HAP-1 (cell line): ENCODE data around the gene BICD1.
A peak's percentile ranks its signal among the peaks of the same experiment; 100 is the strongest.

Source experiments
- DNase-seq, 2 experiments: peaks; one replicate each; pipeline ENCODE4 v3.0.0-alpha.2; 2016 to 2020; ENCODE audit warnings: low spot score in 2 of 2
- H3K27me3 ChIP-seq: fragments of 250-450 bp; sonication (Bioruptor Pico); 2 replicates; pipeline ENCODE4 v1.5.1; 2020; ENCODE audit warnings: low read depth, mild to moderate bottlenecking, moderate library complexity
- H3K36me3 ChIP-seq: fragments of 250-450 bp; sonication (Bioruptor Pico); replicated peaks from 2 replicates; pipeline ENCODE4 v1.5.1; 2020; ENCODE audit warnings: mild to moderate bottlenecking
- H3K4me1 ChIP-seq: fragments of 250-450 bp; sonication (Bioruptor Pico); 2 replicates; pipeline ENCODE4 v1.5.1; 2020; ENCODE audit warnings: mild to moderate bottlenecking
- H3K4me3 ChIP-seq: fragments of 250-450 bp; sonication (Bioruptor Pico); 2 replicates; pipeline ENCODE4 v1.5.1; 2020; ENCODE audit warnings: mild to moderate bottlenecking, moderate library complexity
- H3K9me3 ChIP-seq: fragments of 250-450 bp; sonication (Bioruptor Pico); 2 replicates; pipeline ENCODE4 v1.5.1; 2020; ENCODE audit warnings: mild to moderate bottlenecking, moderate library complexity
- in situ Hi-C: fragments of 300-500 bp; cut with MboI; formaldehyde crosslinking; loops from 3 replicates; pipeline ENCODE4 v1.14.3; 2020; ENCODE audit warnings: low sequenced_read_pairs, inconsistent platforms, mixed read lengths

Gene BICD1

GRCh38 chr12:32398816-32399369 is 292.2 kb downstream of the BICD1 start:
- Histone ChIP-seq H3K4me3 (peak overlapping the region; percentile 53), H3K9me3 (no peaks in the 10 kb centered on the region)
- in situ Hi-C loops, result no loop called here

GRCh38 chr12:32399370-32400113 is 292.9 kb downstream of the BICD1 start, which contains the start of gene FGD4:
Gene FGD4 (plus strand): TSS chr12:32399558.
- Histone ChIP-seq H3K9me3 (no peaks in the 10 kb centered on the region), H3K36me3 (no peaks in the 10 kb centered on the region), H3K4me3 (peak within 1 kb of the TSS; percentile 53), H3K27me3 (no peaks in the 10 kb centered on the region), H3K4me1 (peaks cover 19% of the 10 kb centered on the region)
- peak; percentile 78 to 88 for DNase-seq
- in situ Hi-C loops, result no loop called here

More at GRCh38 chr12:32398816-32399369, 292.2 kb downstream of the BICD1 start:
- peak in 1 of 2 experiments; percentile 8 for DNase-seq
- Histone ChIP-seq H3K27me3 (no peaks in the 10 kb centered on the region), H3K36me3 (no peaks in the 10 kb centered on the region), H3K4me1 (peaks cover 19% of the 10 kb centered on the region)

GRCh38 chr12:32400114-32400672 is 293.5 kb downstream of the BICD1 start:
- Histone ChIP-seq H3K4me1 (peaks cover 19% of the 10 kb centered on the region), H3K36me3 (no peaks in the 10 kb centered on the region), H3K27me3 (no peaks in the 10 kb centered on the region), H3K9me3 (no peaks in the 10 kb centered on the region), H3K4me3 (peak overlapping the region; percentile 53)
- DNase-seq, result peak; percentile 74 to 99
- in situ Hi-C loops, result no loop called here

- in situ Hi-C loops, result no loop called here
- Histone ChIP-seq H3K27me3 (no peaks in the 10 kb centered on the region), H3K9me3 (no peaks in the 10 kb centered on the region), H3K36me3 (no peaks in the 10 kb centered on the region), H3K4me1 (peaks cover 19% of the 10 kb centered on the region), H3K4me3 (peak overlapping the region; percentile 9)
- peak in 1 of 2 experiments; percentile 24 for DNase-seq
These were observed 294.2 kb downstream of the BICD1 start for GRCh38 chr12:32400866-32401265.

GRCh38 chr12:32402170-32402569 is 295.5 kb downstream of the BICD1 start:
- no peaks in the 10 kb centered on the region for H3K27me3 ChIP-seq
- in situ Hi-C loops, result no loop called here
- no peak overlapping the region for H3K4me3 ChIP-seq
- no peaks in the 10 kb centered on the region for H3K36me3 ChIP-seq
- no peaks in the 10 kb centered on the region for H3K9me3 ChIP-seq
- peaks cover 19% of the 10 kb centered on the region for H3K4me1 ChIP-seq
- DNase-seq, result no peak

GRCh38 chr12:32402946-32403345 is 296.3 kb downstream of the BICD1 start:
- Histone ChIP-seq H3K4me3 (no peak overlapping the region), H3K36me3 (no peaks in the 10 kb centered on the region), H3K9me3 (no peaks in the 10 kb centered on the region), H3K4me1 (peaks cover 16% of the 10 kb centered on the region), H3K27me3 (no peaks in the 10 kb centered on the region)
- in situ Hi-C loops, result no loop called here
- DNase-seq, result peak in 1 of 2 experiments; percentile 6

GRCh38 chr12:32407795-32408194 is 301.1 kb downstream of the BICD1 start:
- no peaks in the 10 kb centered on the region for H3K27me3 ChIP-seq
- no peaks in the 10 kb centered on the region for H3K36me3 ChIP-seq
- no peaks in the 10 kb centered on the region for H3K9me3 ChIP-seq
- H3K4me1 ChIP-seq, result no peaks in the 10 kb centered on the region
- in situ Hi-C loops, result no loop called here
- H3K4me3 ChIP-seq, result no peak overlapping the region
- DNase-seq, result no peak

GRCh38 chr12:32413412-32413811 is 306.8 kb downstream of the BICD1 start:
- in situ Hi-C loops, result no loop called here
- Histone ChIP-seq H3K9me3 (no peaks in the 10 kb centered on the region), H3K27me3 (no peaks in the 10 kb centered on the region), H3K4me1 (no peaks in the 10 kb centered on the region), H3K4me3 (no peak overlapping the region), H3K36me3 (no peaks in the 10 kb centered on the region)
- DNase-seq, result no peak

GRCh38 chr12:32418221-32418620 is 311.6 kb downstream of the BICD1 start:
- Histone ChIP-seq H3K4me3 (no peak overlapping the region), H3K36me3 (no peaks in the 10 kb centered on the region)
- in situ Hi-C loops, result no loop called here

GRCh38 chr12:32418903-32419519 is 312.4 kb downstream of the BICD1 start:
- in situ Hi-C loops, result no loop called here
- H3K27me3 ChIP-seq, result no peaks in the 10 kb centered on the region

More at GRCh38 chr12:32418221-32418620, 311.6 kb downstream of the BICD1 start:
- Histone ChIP-seq H3K9me3 (no peaks in the 10 kb centered on the region), H3K27me3 (no peaks in the 10 kb centered on the region), H3K4me1 (no peaks in the 10 kb centered on the region)
- DNase-seq, result no peak

GRCh38 chr12:32419520-32419960 is 312.9 kb downstream of the BICD1 start:
- Histone ChIP-seq H3K27me3 (no peaks in the 10 kb centered on the region), H3K9me3 (no peaks in the 10 kb centered on the region), H3K4me3 (no peak overlapping the region), H3K36me3 (no peaks in the 10 kb centered on the region), H3K4me1 (no peaks in the 10 kb centered on the region)
- no peak for DNase-seq
- in situ Hi-C loops, result no loop called here

More at GRCh38 chr12:32418903-32419519, 312.4 kb downstream of the BICD1 start:
- DNase-seq, result no peak
- H3K36me3 ChIP-seq, result no peaks in the 10 kb centered on the region
- no peaks in the 10 kb centered on the region for H3K4me1 ChIP-seq
- H3K4me3 ChIP-seq, result no peak overlapping the region
- H3K9me3 ChIP-seq, result no peaks in the 10 kb centered on the region

GRCh38 chr12:32420356-32420755 is 313.7 kb downstream of the BICD1 start:
- H3K36me3 ChIP-seq, result no peaks in the 10 kb centered on the region
- no peak for DNase-seq
- in situ Hi-C loops, result no loop called here
- H3K4me1 ChIP-seq, result no peaks in the 10 kb centered on the region
- H3K4me3 ChIP-seq, result no peak overlapping the region
- no peaks in the 10 kb centered on the region for H3K9me3 ChIP-seq
- H3K27me3 ChIP-seq, result no peaks in the 10 kb centered on the region

- no peak overlapping the region for H3K4me3 ChIP-seq
- H3K36me3 ChIP-seq, result no peaks in the 10 kb centered on the region
- in situ Hi-C loops, result no loop called here
- no peaks in the 10 kb centered on the region for H3K9me3 ChIP-seq
- DNase-seq, result no peak
- no peaks in the 10 kb centered on the region for H3K4me1 ChIP-seq
- H3K27me3 ChIP-seq, result no peaks in the 10 kb centered on the region
These were observed 316.9 kb downstream of the BICD1 start for GRCh38 chr12:32423559-32423958.

GRCh38 chr12:32431025-32431424 is 324.4 kb downstream of the BICD1 start:
- no peaks in the 10 kb centered on the region for H3K27me3 ChIP-seq
- H3K9me3 ChIP-seq, result no peaks in the 10 kb centered on the region
- H3K36me3 ChIP-seq, result no peaks in the 10 kb centered on the region
- DNase-seq, result no peak
- no peak overlapping the region for H3K4me3 ChIP-seq
- in situ Hi-C loops, result no loop called here
- H3K4me1 ChIP-seq, result peaks cover 4% of the 10 kb centered on the region
